Measurements from ENCODE around the gene ZNF81. TPM values are rescaled to one million over a fixed set of nuclear protein-coding genes. Genes with fewer than 3 reads are reported as not detected.
"Not testable (repeated sequence)": the region's sequence is repeated elsewhere in the genome, so short reads cannot be mapped to it uniquely, and the experiment has no call there.

ZNF81 gene
- total and polyA plus RNA-seq, 5 donors, result 2.2 to 12.4 (median 8.9) TPM

DNA sequence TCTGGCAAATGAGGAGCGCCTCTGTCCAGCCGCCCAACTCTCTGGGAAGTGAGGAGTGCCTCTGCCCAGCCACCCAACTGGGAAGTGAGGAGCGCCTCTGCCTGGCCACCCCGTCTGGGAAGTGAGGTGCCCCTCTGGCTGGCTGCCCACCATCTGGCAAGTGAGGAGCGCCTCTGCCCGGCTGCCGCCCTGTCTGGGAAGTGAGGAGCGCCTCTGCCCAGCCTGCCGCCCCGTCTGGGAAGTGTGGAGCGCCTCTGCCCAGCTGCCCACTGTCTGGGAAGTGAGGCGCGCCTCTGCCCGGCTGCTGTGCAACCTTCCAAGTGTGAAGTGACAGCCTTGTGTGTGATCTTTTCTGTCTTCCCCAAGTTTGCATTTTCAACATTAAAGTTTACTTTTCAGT, 128.8 kb downstream of the ZNF81 start:
- 93% methylated on average over 14 of the region's 14 CpGs for WGBS
- intact Hi-C loops (cut with DNase I); H3K9me3 ChIP-seq (ENCODE audit: control insufficient read depth, low read length); ATAC-seq; H3K4me1 ChIP-seq (ENCODE audit: control insufficient read depth, insufficient read depth, low read length); DNase-seq; H3K27ac ChIP-seq (ENCODE audit: low read length); H3K4me3 ChIP-seq (ENCODE audit: low read length); H3K27me3 ChIP-seq (ENCODE audit: control insufficient read depth, insufficient read depth): not testable (repeated sequence)

Other genes with a start within 250 kb of the ZNF81 start
- 10 to 100 TPM in 2 of 4 donors, 1 to 10 TPM in 2; 8.6 to 17.5 (median 13.0) TPM for gene SYN1, start 217.0 kb upstream of the ZNF81 start, total RNA-seq
- gene SYN1, start 217.0 kb upstream of the ZNF81 start, polyA plus RNA-seq, result 21.9 TPM
- 1 to 10 TPM; 6.1 to 7.7 (median 7.4) TPM for gene CFP, start 207.0 kb upstream of the ZNF81 start, total RNA-seq
- 4.7 TPM for gene CFP, start 207.0 kb upstream of the ZNF81 start, polyA plus RNA-seq
- gene ELK1, start 186.3 kb upstream of the ZNF81 start, total RNA-seq, result 10 to 100 TPM; 24.1 to 32.3 (median 25.6) TPM
- gene ELK1, start 186.3 kb upstream of the ZNF81 start, polyA plus RNA-seq, result 16.7 TPM
- 100 to 1,000 TPM in 3 of 4 donors, 10 to 100 TPM in 1; 97.8 to 115 (median 103) TPM for gene UXT, start 177.7 kb upstream of the ZNF81 start, total RNA-seq
- 155 TPM for gene UXT, start 177.7 kb upstream of the ZNF81 start, polyA plus RNA-seq
- 1 to 10 TPM; 2.7 to 4.4 (median 3.6) TPM for gene ZNF182, start 167.1 kb downstream of the ZNF81 start, total RNA-seq
- gene ZNF182, start 167.1 kb downstream of the ZNF81 start, polyA plus RNA-seq, result 1.9 TPM
- not detected for gene SPACA5, start 170.1 kb downstream of the ZNF81 start, total RNA-seq
- gene SPACA5, start 170.1 kb downstream of the ZNF81 start, polyA plus RNA-seq, result not detected
- gene ZNF630, start 234.7 kb downstream of the ZNF81 start, total RNA-seq, result 1 to 10 TPM; 2.7 to 3.7 (median 3.0) TPM
- 2.3 TPM for gene ZNF630, start 234.7 kb downstream of the ZNF81 start, polyA plus RNA-seq